ENCODE data around the gene COPS8. TPM values are rescaled to one million over a fixed set of nuclear protein-coding genes. Genes with fewer than 3 reads are reported as not detected.

The COPS8 gene
- total and polyA plus RNA-seq, 2 donors (not counting 1 experiment from before 2014, with no cell fraction given) = 82.1 to 97.3 TPM

- H3K36me3 ChIP-seq (ENCODE audit: control insufficient read depth, insufficient read depth, low read length) = no peaks in the 10 kb centered on the region
- H4K20me1 ChIP-seq (ENCODE audit: control insufficient read depth, extremely low read depth, insufficient read depth, low read length) = no peaks in the 10 kb centered on the region
- no peak overlapping the region for H3K9ac ChIP-seq (ENCODE audit: insufficient read depth, low read length)
- H3K4me1 ChIP-seq (ENCODE audit: control insufficient read depth, extremely low read depth, insufficient read depth, low read length) = peaks cover 3% of the 10 kb centered on the region
- peak; percentile 55 to 84 for DNase-seq (ENCODE audit: low read depth in 2 of 2)
- peaks cover 4% of the 10 kb centered on the region for H3K9me3 ChIP-seq (ENCODE audit: control insufficient read depth, insufficient read depth, low read depth, low read length)
- no peak overlapping the region for H3K4me3 ChIP-seq (replicated peaks in 1 of 4; ENCODE audit: control extremely low read depth in 1 of 4, insufficient read depth in 1 of 4, low read depth in 3 of 4, low read length in 4 of 4)
- no peak overlapping the region for H3K27ac ChIP-seq (ENCODE audit: insufficient read depth, low read length)
- no peaks in the 10 kb centered on the region for H3K27me3 ChIP-seq (ENCODE audit: control insufficient read depth, insufficient read depth, low read length)
- no peak overlapping the region for H3K4me2 ChIP-seq (ENCODE audit: extremely low read depth, insufficient read depth, low read length)
- H2AFZ ChIP-seq (ENCODE audit: low read length) = no peak overlapping the region
- TF ChIP-seq CTCF (conservative IDR thresholded peaks at IDR 0.05 in 1 of 2, IDR thresholded peaks at IDR 0.05 in 1 of 2; ENCODE audit: low read depth in 1 of 2, low read length in 2 of 2) = no peak
- H3K79me2 ChIP-seq (ENCODE audit: control insufficient read depth, insufficient read depth, low read length) = no peaks in the 10 kb centered on the region
These were observed 58.2 kb downstream of the COPS8 start for GRCh38 chr2:237143676-237144440.

GRCh38 chr2:237144516-237144915 lies 58.8 kb downstream of the COPS8 start:
- no peak overlapping the region for H3K4me2 ChIP-seq (ENCODE audit: extremely low read depth, insufficient read depth, low read length)
- H3K36me3 ChIP-seq (ENCODE audit: control insufficient read depth, insufficient read depth, low read length) = no peaks in the 10 kb centered on the region
- no peak overlapping the region for H3K9ac ChIP-seq (ENCODE audit: insufficient read depth, low read length)
- no peak overlapping the region for H2AFZ ChIP-seq (ENCODE audit: low read length)
- H3K27me3 ChIP-seq (ENCODE audit: control insufficient read depth, insufficient read depth, low read length) = no peaks in the 10 kb centered on the region
- H3K4me3 ChIP-seq (replicated peaks in 1 of 4; ENCODE audit: control extremely low read depth in 1 of 4, insufficient read depth in 1 of 4, low read depth in 3 of 4, low read length in 4 of 4) = no peak overlapping the region
- no peaks in the 10 kb centered on the region for H4K20me1 ChIP-seq (ENCODE audit: control insufficient read depth, extremely low read depth, insufficient read depth, low read length)
- DNase-seq (ENCODE audit: low read depth in 2 of 2) = no peak
- H3K79me2 ChIP-seq (ENCODE audit: control insufficient read depth, insufficient read depth, low read length) = no peaks in the 10 kb centered on the region
- no peak overlapping the region for H3K27ac ChIP-seq (ENCODE audit: insufficient read depth, low read length)
- H3K4me1 ChIP-seq (ENCODE audit: control insufficient read depth, extremely low read depth, insufficient read depth, low read length) = peaks cover 5% of the 10 kb centered on the region
- TF ChIP-seq EZH2 (IDR thresholded peaks at IDR 0.05; ENCODE audit: low read length, missing control alignments) (no peak), CTCF (conservative IDR thresholded peaks at IDR 0.05 in 1 of 2, IDR thresholded peaks at IDR 0.05 in 1 of 2; ENCODE audit: low read depth in 1 of 2, low read length in 2 of 2) (no peak)
- peaks cover 4% of the 10 kb centered on the region for H3K9me3 ChIP-seq (ENCODE audit: control insufficient read depth, insufficient read depth, low read depth, low read length)

GRCh38 chr2:237147317-237147716 lies 61.6 kb downstream of the COPS8 start:
- Histone ChIP-seq H3K4me2 (ENCODE audit: extremely low read depth, insufficient read depth, low read length) (no peak overlapping the region), H3K36me3 (ENCODE audit: control insufficient read depth, insufficient read depth, low read length) (no peaks in the 10 kb centered on the region), H3K4me3 (replicated peaks in 1 of 4; ENCODE audit: control extremely low read depth in 1 of 4, insufficient read depth in 1 of 4, low read depth in 3 of 4, low read length in 4 of 4) (no peak overlapping the region), H3K79me2 (ENCODE audit: control insufficient read depth, insufficient read depth, low read length) (no peaks in the 10 kb centered on the region), H3K4me1 (ENCODE audit: control insufficient read depth, extremely low read depth, insufficient read depth, low read length) (peaks cover 2% of the 10 kb centered on the region), H3K9ac (ENCODE audit: insufficient read depth, low read length) (no peak overlapping the region), H3K27ac (ENCODE audit: insufficient read depth, low read length) (no peak overlapping the region), H2AFZ (ENCODE audit: low read length) (no peak overlapping the region), H3K27me3 (ENCODE audit: control insufficient read depth, insufficient read depth, low read length) (no peaks in the 10 kb centered on the region), H3K9me3 (ENCODE audit: control insufficient read depth, insufficient read depth, low read depth, low read length) (peaks cover 4% of the 10 kb centered on the region), H4K20me1 (ENCODE audit: control insufficient read depth, extremely low read depth, insufficient read depth, low read length) (no peaks in the 10 kb centered on the region)
- TF ChIP-seq EZH2 (IDR thresholded peaks at IDR 0.05; ENCODE audit: low read length, missing control alignments) = no peak
- no peak for TF ChIP-seq CTCF (conservative IDR thresholded peaks at IDR 0.05 in 1 of 2, IDR thresholded peaks at IDR 0.05 in 1 of 2; ENCODE audit: low read depth in 1 of 2, low read length in 2 of 2)
- DNase-seq (ENCODE audit: low read depth in 2 of 2) = peak in 1 of 2 donors; percentile 32
